Esophagus squamous epithelium (tissue), 4 donors: ENCODE measurements around the gene FNDC4.

Experiments
- CTCF ChIP-seq, 6 experiments: fragments of 450-650 bp in 4 of 6; fragments of 200-600 bp in 2 of 6; sonication (generic) in 2 of 6; IDR thresholded peaks; one replicate each; pipeline ENCODE4 v1.5.1; 2016 to 2019; ENCODE audit warnings: antibody characterized with exemption in 6 of 6, mild to moderate bottlenecking in 4 of 6, moderate library complexity in 4 of 6
- POLR2A ChIP-seq, 4 donors: fragments of 450-650 bp; IDR thresholded peaks; one replicate each; pipeline ENCODE4 v1.6.1; 2017; ENCODE audit warnings: antibody characterized with exemption in 4 of 4, mild to moderate bottlenecking in 4 of 4, moderate library complexity in 3 of 4

- TF ChIP-seq CTCF (IDR thresholded peaks at IDR 0.05) (no peak), POLR2A (IDR thresholded peaks at IDR 0.05) (no peak)
These were observed 7.1 kb upstream of the FNDC4 start for GRCh38 chr2:27502142-27502541.
